Liver (tissue), 9 donors: ENCODE measurements around the gene SNAI3. TPM values are rescaled to one million over a fixed set of nuclear protein-coding genes. Genes with fewer than 3 reads are reported as not detected.

Source experiments
- DNase-seq: peaks from one replicate; pipeline ENCODE4 v3.0.0-alpha.2; 2017; ENCODE audit warnings: low spot score
- H3K27ac ChIP-seq, 2 donors: one replicate each; pipeline ENCODE4 v1.7.0; 2013; ENCODE audit warnings: inconsistent platforms in 2 of 2, low read length in 2 of 2, control low read depth in 1 of 2, low read depth in 1 of 2, mild to moderate bottlenecking in 1 of 2
- H3K27me3 ChIP-seq, 4 donors: one replicate each; pipeline versions ENCODE4 v1.6.1 to v1.7.0; 2013; ENCODE audit warnings: low read length in 3 of 4, inconsistent platforms in 1 of 4, mild to moderate bottlenecking in 1 of 4, moderate library complexity in 1 of 4; ENCODE audit not compliant: control insufficient read depth in 4 of 4, insufficient read depth in 4 of 4
- H3K36me3 ChIP-seq, 4 donors: one replicate each; pipeline versions ENCODE4 v1.6.1 to v1.7.0; 2013; ENCODE audit warnings: low read length in 3 of 4, mild to moderate bottlenecking in 3 of 4, low read depth in 1 of 4, moderate library complexity in 1 of 4; ENCODE audit not compliant: control insufficient read depth in 4 of 4, insufficient read depth in 3 of 4
- H3K4me1 ChIP-seq, 4 donors: one replicate each; pipeline versions ENCODE4 v1.6.1 to v1.7.0; 2013; ENCODE audit warnings: low read length in 3 of 4, mild to moderate bottlenecking in 3 of 4, moderate library complexity in 1 of 4; ENCODE audit not compliant: control insufficient read depth in 4 of 4, insufficient read depth in 4 of 4
- H3K4me3 ChIP-seq, 3 donors: one replicate each; pipeline versions ENCODE4 v1.6.1 to v1.7.0; 2013; ENCODE audit warnings: low read length in 3 of 3, control low read depth in 1 of 3, low read depth in 1 of 3, mild to moderate bottlenecking in 1 of 3
- H3K9ac ChIP-seq, 2 donors: one replicate each; pipeline ENCODE4 v1.7.0; 2013; ENCODE audit warnings: low read length in 2 of 2, mild to moderate bottlenecking in 2 of 2, moderate library complexity in 2 of 2, control low read depth in 1 of 2, low read depth in 1 of 2
- H3K9me3 ChIP-seq, 4 donors: one replicate each; pipeline versions ENCODE4 v1.6.1 to v1.7.0; 2013; ENCODE audit warnings: low read length in 3 of 4; ENCODE audit not compliant: control insufficient read depth in 4 of 4
- ATF3 ChIP-seq: IDR thresholded peaks from 2 replicates; pipeline ENCODE4 v1.6.1; 2016; ENCODE audit warnings: antibody characterized with exemption
- EGR1 ChIP-seq, 2 donors: IDR thresholded peaks; 2 replicates each; pipeline ENCODE4 v1.6.1; 2016 to 2018; ENCODE audit warnings: antibody characterized with exemption in 2 of 2, low read depth in 2 of 2
- FOXA1 ChIP-seq: IDR thresholded peaks from 2 replicates; pipeline ENCODE4 v1.6.1; 2016; ENCODE audit warnings: antibody characterized with exemption
- HNF4A ChIP-seq, 2 donors: conservative IDR thresholded peaks; 2 replicates each; pipeline ENCODE4 v1.6.1; 2016; ENCODE audit warnings: antibody characterized with exemption in 2 of 2, mild to moderate bottlenecking in 2 of 2
- JUND ChIP-seq, 2 donors: IDR thresholded peaks; 2 replicates each; pipeline ENCODE4 v1.6.1; 2016; ENCODE audit warnings: antibody characterized with exemption in 2 of 2
- MAX ChIP-seq: IDR thresholded peaks from 2 replicates; pipeline ENCODE4 v1.6.1; 2016; ENCODE audit warnings: antibody characterized with exemption
- NR2F2 ChIP-seq: IDR thresholded peaks from 2 replicates; pipeline ENCODE4 v1.6.1; 2016; ENCODE audit warnings: antibody characterized with exemption
- REST ChIP-seq: IDR thresholded peaks from 2 replicates; pipeline ENCODE4 v1.6.1; 2016; ENCODE audit warnings: antibody characterized with exemption, mild to moderate bottlenecking
- RXRA ChIP-seq, 2 donors: IDR thresholded peaks; 2 replicates each; pipeline ENCODE4 v1.6.1; 2017 to 2018; ENCODE audit warnings: antibody characterized with exemption in 2 of 2, mild to moderate bottlenecking in 1 of 2
- ZBTB33 ChIP-seq: IDR thresholded peaks from 2 replicates; pipeline ENCODE4 v1.6.1; 2016; ENCODE audit warnings: antibody characterized with exemption
- WGBS: extraction: QIAGEN DNeasy Blood & Tissue Kit; methylation state at CpG from one replicate; pipeline ENCODE4 v1.1.7; 2013; 5-methylcytosine and 5-hydroxymethylcytosine counted together
- polyA plus RNA-seq, 2 donors: library from polyadenylated mRNA; stranded (reverse) in 1 of 2; unstranded in 1 of 2; fragments of 200-250 nt in 1 of 2; fragments of >200 nt in 1 of 2; fragmentation: Nextera tagmentation in 1 of 2; extraction: Ambion mirVana in 1 of 2; gene quantifications; one replicate each; pipeline versions ENCODE4 v1.2.1 to v1.2.3, GENCODE V29; 2013 to 2015
- total RNA-seq, 2 donors: library from RNA; depleted of rRNA; stranded (reverse); fragments of >200 nt; gene quantifications; one replicate each; pipeline ENCODE4 v1.2.3, GENCODE V29; 2014
- donor health status: healthy.
- donor health status: healthy.
- donor health status: healthy.
- donor health status: healthy.
- donor health status: healthy.

Gene SNAI3
- total and polyA plus RNA-seq, 4 donors = 0.05 to 0.48 (median 0.20) TPM

- H3K27ac ChIP-seq = no peak overlapping the region
- no peak overlapping the region for H3K9ac ChIP-seq
- 36% methylated on average over 28 of the region's 28 CpGs for WGBS
- H3K27me3 ChIP-seq = no peaks in the 10 kb centered on the region
- DNase-seq = peak; percentile 74
- no peaks in the 10 kb centered on the region for H3K36me3 ChIP-seq
- no peak overlapping the region for H3K4me3 ChIP-seq
- no peak for TF ChIP-seq ZBTB33
- no peak for TF ChIP-seq REST
- TF ChIP-seq ATF3 = no peak
- peaks cover 7 to 27% (median 19%) of the 10 kb centered on the region in 4 donors for H3K4me1 ChIP-seq
- no peaks in the 10 kb centered on the region for H3K9me3 ChIP-seq
Measured at GRCh38 chr16:88688013-88688778, 1.9 kb upstream of the SNAI3 start.

- H3K9ac ChIP-seq = no peak overlapping the region
- no peak overlapping the region for H3K4me3 ChIP-seq
- H3K9me3 ChIP-seq = no peaks in the 10 kb centered on the region
- WGBS = 74% methylated on average over 3 of the region's 3 CpGs
- H3K27me3 ChIP-seq = no peaks in the 10 kb centered on the region
- no peaks in the 10 kb centered on the region for H3K36me3 ChIP-seq
- TF ChIP-seq FOXA1 (no peak), HNF4A (conservative IDR thresholded peaks at IDR 0.05) (no peak), ZBTB33 (no peak), EGR1 (IDR thresholded peaks at IDR 0.05; ENCODE audit: low read depth in 2 of 2) (no peak), MAX (no peak), NR2F2 (no peak), ATF3 (no peak), JUND (IDR thresholded peaks at IDR 0.05) (no peak), RXRA (IDR thresholded peaks at IDR 0.05) (no peak)
- no peak overlapping the region for H3K27ac ChIP-seq
- no peak for DNase-seq
- H3K4me1 ChIP-seq = peaks cover 7 to 27% (median 19%) of the 10 kb centered on the region in 4 donors
Measured at GRCh38 chr16:88687676-88688012, 1.3 kb upstream of the SNAI3 start.
